IMR-90 (cell line): Measurements from ENCODE around the gene KRT16.

ENCODE experiments used
- BHLHE40 ChIP-seq: fragments of 150-350 bp; IDR thresholded peaks from 2 replicates; pipeline ENCODE4 v1.6.1; 2016; ENCODE audit warnings: mild to moderate bottlenecking, low read depth, low read length
- CEBPB ChIP-seq: IDR thresholded peaks from 2 replicates; pipeline ENCODE4 v1.6.1; 2012; ENCODE audit warnings: low read depth, low read length, improper control_type of control experiment
- CHD1 ChIP-seq: IDR thresholded peaks from 2 replicates; pipeline ENCODE4 v1.6.1; 2012; ENCODE audit warnings: low read depth, low read length, improper control_type of control experiment
- FOS ChIP-seq: fragments of 150-350 bp; IDR thresholded peaks from 2 replicates; pipeline ENCODE4 v1.6.1; 2016; ENCODE audit warnings: low read depth, low read length
- MAZ ChIP-seq: IDR thresholded peaks from 2 replicates; pipeline ENCODE4 v1.6.1; 2012; ENCODE audit warnings: low read depth, mild to moderate bottlenecking, low read length, improper control_type of control experiment, moderate library complexity, borderline replicate concordance
- MXI1 ChIP-seq: IDR thresholded peaks from 2 replicates; pipeline ENCODE4 v1.6.1; 2012; ENCODE audit warnings: low read depth, mild to moderate bottlenecking, low read length, moderate library complexity, borderline replicate concordance
- POLR2A ChIP-seq: IDR thresholded peaks from 2 replicates; pipeline ENCODE4 v1.6.1; 2012; ENCODE audit warnings: mild to moderate bottlenecking, low read depth, low read length
- RAD21 ChIP-seq: IDR thresholded peaks from 2 replicates; pipeline ENCODE4 v1.6.1; 2012; ENCODE audit warnings: low read length, improper control_type of control experiment
- RCOR1 ChIP-seq: IDR thresholded peaks from 2 replicates; pipeline ENCODE4 v1.6.1; 2012; ENCODE audit warnings: mild to moderate bottlenecking, low read length, improper control_type of control experiment; ENCODE audit not compliant: insufficient replicate concordance
- RFX5 ChIP-seq: IDR thresholded peaks from 2 replicates; pipeline ENCODE4 v1.8.0; 2012; ENCODE audit warnings: low read depth, mild to moderate bottlenecking, low read length, moderate library complexity
- SMC3 ChIP-seq: fragments of 150-350 bp; IDR thresholded peaks from 2 replicates; pipeline ENCODE4 v1.6.1; 2016; ENCODE audit warnings: low read depth, mild to moderate bottlenecking, antibody characterized with exemption, low read length, moderate library complexity
- TF ChIP-seq, protein P1 (sequence below): conservative IDR thresholded peaks from 2 replicates; pipeline ENCODE4 v1.5.1; 2012; ENCODE audit warnings: mild to moderate bottlenecking, low read depth, low read length, improper control_type of control experiment
- TF ChIP-seq, protein P2 (sequence below): fragments of 150-350 bp; IDR thresholded peaks from 2 replicates; pipeline ENCODE4 v1.6.1; 2017; ENCODE audit warnings: mild to moderate bottlenecking, antibody characterized with exemption, low read length, low read depth
- TF ChIP-seq, protein P3 (sequence below): fragments of 150-350 bp; IDR thresholded peaks from 2 replicates; pipeline ENCODE4 v1.6.1; 2016; ENCODE audit warnings: low read depth, mild to moderate bottlenecking, low read length, moderate library complexity, borderline replicate concordance

DNA sequence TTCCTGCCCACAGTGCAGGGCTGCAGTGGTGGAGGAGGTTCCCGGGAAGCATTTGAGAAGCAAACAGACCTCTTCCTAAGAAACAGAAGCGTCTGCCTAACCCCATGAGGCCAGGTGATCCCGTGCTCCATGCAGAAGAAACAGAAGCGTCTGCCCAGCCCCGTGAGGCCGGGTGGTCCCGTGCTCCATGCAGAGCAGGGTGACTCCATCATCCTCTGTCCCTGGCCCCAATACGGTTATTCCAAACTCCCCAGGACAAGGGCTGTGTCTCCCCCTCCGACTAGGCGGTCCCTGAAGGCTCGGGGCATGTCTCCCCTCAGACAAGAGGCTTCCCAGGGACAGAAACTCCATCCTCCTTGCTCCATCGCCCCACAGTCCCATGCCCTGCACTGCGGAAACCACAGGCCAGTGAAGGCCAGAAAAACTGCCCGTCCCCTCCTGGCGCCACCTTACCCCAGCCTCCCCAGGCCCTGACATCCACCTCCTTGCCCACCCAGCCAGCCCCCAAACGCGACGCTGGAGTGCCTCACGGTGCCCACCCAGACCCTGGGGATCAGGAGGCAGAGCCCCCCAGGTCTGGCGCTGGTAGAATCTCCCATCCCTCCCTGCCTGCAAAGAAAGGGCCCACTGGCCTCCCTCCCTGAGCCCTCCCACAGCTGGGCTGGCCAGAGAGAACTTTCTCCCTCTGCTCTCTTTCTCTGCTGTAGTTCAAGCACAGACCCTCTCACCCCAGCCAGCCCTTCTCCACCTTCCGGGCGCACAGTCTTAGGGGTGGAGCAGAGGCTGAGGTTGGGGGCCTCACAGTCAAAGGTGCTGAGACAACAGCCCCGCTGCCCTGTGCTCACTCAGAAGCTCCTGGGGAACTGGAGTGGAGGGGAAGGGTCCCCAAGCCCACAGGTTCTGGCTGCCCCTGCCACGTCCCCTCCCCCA, 42.4 kb upstream of the KRT16 start:
- TF ChIP-seq, protein P1, sequence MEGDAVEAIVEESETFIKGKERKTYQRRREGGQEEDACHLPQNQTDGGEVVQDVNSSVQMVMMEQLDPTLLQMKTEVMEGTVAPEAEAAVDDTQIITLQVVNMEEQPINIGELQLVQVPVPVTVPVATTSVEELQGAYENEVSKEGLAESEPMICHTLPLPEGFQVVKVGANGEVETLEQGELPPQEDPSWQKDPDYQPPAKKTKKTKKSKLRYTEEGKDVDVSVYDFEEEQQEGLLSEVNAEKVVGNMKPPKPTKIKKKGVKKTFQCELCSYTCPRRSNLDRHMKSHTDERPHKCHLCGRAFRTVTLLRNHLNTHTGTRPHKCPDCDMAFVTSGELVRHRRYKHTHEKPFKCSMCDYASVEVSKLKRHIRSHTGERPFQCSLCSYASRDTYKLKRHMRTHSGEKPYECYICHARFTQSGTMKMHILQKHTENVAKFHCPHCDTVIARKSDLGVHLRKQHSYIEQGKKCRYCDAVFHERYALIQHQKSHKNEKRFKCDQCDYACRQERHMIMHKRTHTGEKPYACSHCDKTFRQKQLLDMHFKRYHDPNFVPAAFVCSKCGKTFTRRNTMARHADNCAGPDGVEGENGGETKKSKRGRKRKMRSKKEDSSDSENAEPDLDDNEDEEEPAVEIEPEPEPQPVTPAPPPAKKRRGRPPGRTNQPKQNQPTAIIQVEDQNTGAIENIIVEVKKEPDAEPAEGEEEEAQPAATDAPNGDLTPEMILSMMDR = no peak
- TF ChIP-seq POLR2A (no peak), RFX5 (no peak), FOS (no peak), RAD21 (no peak), CEBPB (no peak), RCOR1 (no peak), MAZ (no peak), MXI1 (no peak), CHD1 (no peak), SMC3 (no peak), BHLHE40 (no peak)
- TF ChIP-seq, protein P2, sequence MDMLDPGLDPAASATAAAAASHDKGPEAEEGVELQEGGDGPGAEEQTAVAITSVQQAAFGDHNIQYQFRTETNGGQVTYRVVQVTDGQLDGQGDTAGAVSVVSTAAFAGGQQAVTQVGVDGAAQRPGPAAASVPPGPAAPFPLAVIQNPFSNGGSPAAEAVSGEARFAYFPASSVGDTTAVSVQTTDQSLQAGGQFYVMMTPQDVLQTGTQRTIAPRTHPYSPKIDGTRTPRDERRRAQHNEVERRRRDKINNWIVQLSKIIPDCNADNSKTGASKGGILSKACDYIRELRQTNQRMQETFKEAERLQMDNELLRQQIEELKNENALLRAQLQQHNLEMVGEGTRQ = no peak
- TF ChIP-seq, protein P3, sequence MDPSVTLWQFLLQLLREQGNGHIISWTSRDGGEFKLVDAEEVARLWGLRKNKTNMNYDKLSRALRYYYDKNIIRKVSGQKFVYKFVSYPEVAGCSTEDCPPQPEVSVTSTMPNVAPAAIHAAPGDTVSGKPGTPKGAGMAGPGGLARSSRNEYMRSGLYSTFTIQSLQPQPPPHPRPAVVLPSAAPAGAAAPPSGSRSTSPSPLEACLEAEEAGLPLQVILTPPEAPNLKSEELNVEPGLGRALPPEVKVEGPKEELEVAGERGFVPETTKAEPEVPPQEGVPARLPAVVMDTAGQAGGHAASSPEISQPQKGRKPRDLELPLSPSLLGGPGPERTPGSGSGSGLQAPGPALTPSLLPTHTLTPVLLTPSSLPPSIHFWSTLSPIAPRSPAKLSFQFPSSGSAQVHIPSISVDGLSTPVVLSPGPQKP = no peak
